ENCODE data around the gene SDK1.

- no peak for TF ChIP-seq CTCF (conservative IDR thresholded peaks at IDR 0.05; ENCODE audit: low read length)
- TF ChIP-seq EZH2phosphoT487 (IDR thresholded peaks at IDR 0.05; ENCODE audit: borderline replicate concordance, low read depth, low read length), result no peak
Measured at GRCh38 chr7:3559278-3559677, 258.2 kb downstream of the SDK1 start.

Measured in OCI-LY7 (cell line).